K562 (cell line): ENCODE measurements around the gene ABCB6. TPM values are rescaled to one million over a fixed set of nuclear protein-coding genes. Genes with fewer than 3 reads are reported as not detected.
A peak's percentile ranks its signal among the peaks of the same experiment; 100 is the strongest.

Experiments used
- CHD1 ChIP-seq: fragments of 200-600 bp; sonication (generic); IDR thresholded peaks from one replicate; pipeline ENCODE4 v1.6.1; 2012; ENCODE audit warnings: mild to moderate bottlenecking, moderate library complexity, low read length, inconsistent platforms
- CXXC5 ChIP-seq: fragments of 250-450 bp; sonication (Bioruptor Pico); IDR thresholded peaks from 2 replicates; pipeline ENCODE4 v1.8.0; 2022; ENCODE audit warnings: inconsistent platforms, mild to moderate bottlenecking, moderate library complexity
- MTF1 ChIP-seq: fragments of 250-450 bp; sonication (Bioruptor Pico); IDR thresholded peaks from 2 replicates; pipeline ENCODE4 v1.9.0; 2021; ENCODE audit warnings: moderate library complexity, mild to moderate bottlenecking, inconsistent platforms, borderline replicate concordance
- POLR3G ChIP-seq: IDR thresholded peaks from 2 replicates; pipeline ENCODE4 v1.6.1; 2011; ENCODE audit not compliant: insufficient read length, insufficient replicate concordance; ENCODE audit errors: extremely low read depth
- RAD21 ChIP-seq, 2 experiments: fragments of 250-450 bp in 1 of 2; fragments of 450-650 bp in 1 of 2; sonication (Bioruptor Pico) in 1 of 2; formaldehyde crosslinking in 1 of 2; IDR thresholded peaks in 1 of 2; conservative IDR thresholded peaks in 1 of 2; 2 replicates each; pipeline versions ENCODE4 v1.4.0 to v1.8.0; 2020 to 2022; ENCODE audit warnings: mild to moderate bottlenecking in 2 of 2, moderate library complexity in 1 of 2
- SAFB ChIP-seq: fragments of 200-400 bp; formaldehyde crosslinking; IDR thresholded peaks from 2 replicates; pipeline ENCODE4 v1.6.1; 2017; ENCODE audit warnings: low read depth, low read length, borderline replicate concordance
- SNIP1 ChIP-seq: fragments of 450-650 bp; IDR thresholded peaks from 2 replicates; pipeline ENCODE4 v1.7.1; 2017; ENCODE audit warnings: low read depth, mild to moderate bottlenecking
- SNRNP70 ChIP-seq: fragments of 200-400 bp; formaldehyde crosslinking; optimal IDR thresholded peaks from 2 replicates; pipeline ENCODE3; 2017; ENCODE audit warnings: low read depth, low read length
- SP2 ChIP-seq: IDR thresholded peaks from 2 replicates; pipeline ENCODE4 v1.6.1; 2011; ENCODE audit warnings: mild to moderate bottlenecking, low read depth, low read length, moderate library complexity; ENCODE audit not compliant: poor library complexity, severe bottlenecking; ENCODE audit errors: extremely low read depth
- ZBTB1 ChIP-seq: sonication (generic); formaldehyde crosslinking; IDR thresholded peaks from 2 replicates; pipeline ENCODE4 v1.8.1; 2023; ENCODE audit warnings: missing genetic modification reagents, low read depth, mild to moderate bottlenecking, borderline replicate concordance
- ZFX ChIP-seq: sonication (generic); formaldehyde crosslinking; IDR thresholded peaks from 2 replicates; pipeline ENCODE4 v1.8.0; 2022; ENCODE audit warnings: mild to moderate bottlenecking, missing genetic modification reagents, moderate library complexity
- polyA plus RNA-seq, 8 experiments: library from polyadenylated mRNA; depleted of rRNA in 4 of 8; stranded (reverse) in 5 of 8; unstranded in 3 of 8; fragments of >200 nt; fragmentation: Nextera tagmentation in 2 of 8; fragmentation: Illumina TruSeq in 1 of 8; extraction: Ambion mirVana in 2 of 8; extraction: Trizol in 1 of 8; gene quantifications; 2 replicates each; pipeline versions ENCODE4 v1.2.1 to v1.2.3, GENCODE V29; 2011 to 2014; ENCODE audit warnings: inconsistent platforms in 1 of 8, missing spikeins in 1 of 8
- total RNA-seq, 7 experiments: library from RNA; depleted of rRNA in 6 of 7; stranded (reverse); fragments of >200 nt in 6 of 7; fragmentation: Illumina TruSeq in 2 of 7; extraction: Trizol in 2 of 7; gene quantifications; 2 replicates each; pipeline versions ENCODE4 v1.2.1 to v1.2.3, GENCODE V29; 2011 to 2021; ENCODE audit warnings: low replicate concordance in 1 of 7
- TF ChIP-seq, protein P1 (sequence below): sonication (generic); formaldehyde crosslinking; IDR thresholded peaks from 2 replicates; pipeline ENCODE4 v1.9.0; 2022; ENCODE audit warnings: mild to moderate bottlenecking, missing genetic modification reagents
- TF ChIP-seq, protein P2 (sequence below): fragments of 250-450 bp; sonication (Bioruptor Pico); IDR thresholded peaks from 2 replicates; pipeline ENCODE4 v1.5.0; 2021
- TF ChIP-seq, protein P3 (sequence below): fragments of 250-450 bp; sonication (Bioruptor Pico); IDR thresholded peaks from 2 replicates; pipeline ENCODE4 v1.4.0; 2020; ENCODE audit warnings: borderline replicate concordance
- TF ChIP-seq, protein P4 (sequence below), 2 experiments: fragments of 450-650 bp; formaldehyde crosslinking in 1 of 2; IDR thresholded peaks; 2 replicates each; pipeline versions ENCODE4 v1.4.0 to v1.6.1; 2014 to 2020; ENCODE audit warnings: mild to moderate bottlenecking in 2 of 2, borderline replicate concordance in 1 of 2, low read depth in 1 of 2

ABCB6 gene
- total and polyA plus RNA-seq, 9 of the 15 experiments (the other 6 are each of a cell fraction or from before 2014, with no cell fraction given), result 3.7 to 29.8 (median 16.8) TPM

DNA sequence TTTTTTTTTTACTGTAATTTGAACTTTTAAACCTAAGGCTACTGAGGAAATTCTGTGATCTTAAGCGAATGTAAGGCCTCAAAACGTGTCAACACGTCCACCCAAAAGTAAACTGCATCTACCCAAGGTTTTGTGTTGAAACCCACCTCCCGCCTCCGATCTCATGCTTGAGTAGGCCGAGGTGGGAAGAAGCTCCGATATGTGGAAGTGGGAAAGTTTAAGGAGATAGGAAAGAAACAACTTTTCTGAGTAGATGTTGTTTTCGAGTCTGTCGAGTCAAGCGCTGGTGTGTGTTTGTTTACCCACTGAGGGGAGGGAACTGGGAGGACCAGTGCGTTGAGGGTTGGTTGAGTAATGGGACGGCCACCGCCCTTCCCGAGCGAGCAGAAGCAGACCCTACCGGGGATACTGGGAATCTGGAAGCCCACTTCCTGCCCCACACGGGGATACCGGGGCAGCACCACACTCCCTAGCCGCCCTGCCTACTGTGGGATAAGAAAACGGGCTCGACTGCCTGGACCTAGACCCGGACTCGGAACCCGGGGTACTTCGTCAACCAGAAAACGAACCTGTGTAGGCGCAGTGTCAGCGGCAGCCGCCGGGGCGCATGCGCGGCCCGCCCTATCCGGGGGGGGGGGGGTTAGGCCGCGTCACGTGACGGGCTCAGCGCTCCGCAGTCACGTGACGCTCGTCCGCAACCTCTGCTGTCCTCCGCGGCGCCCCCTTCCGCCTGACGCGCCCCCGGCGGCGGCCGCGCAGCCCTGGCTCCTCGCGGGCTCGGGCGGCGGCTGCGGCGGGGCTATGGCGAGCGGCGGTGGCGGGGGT, 41.0 kb downstream of the ABCB6 start, which contains the start of gene RETREG2 (continued):
- TF ChIP-seq, protein P1, sequence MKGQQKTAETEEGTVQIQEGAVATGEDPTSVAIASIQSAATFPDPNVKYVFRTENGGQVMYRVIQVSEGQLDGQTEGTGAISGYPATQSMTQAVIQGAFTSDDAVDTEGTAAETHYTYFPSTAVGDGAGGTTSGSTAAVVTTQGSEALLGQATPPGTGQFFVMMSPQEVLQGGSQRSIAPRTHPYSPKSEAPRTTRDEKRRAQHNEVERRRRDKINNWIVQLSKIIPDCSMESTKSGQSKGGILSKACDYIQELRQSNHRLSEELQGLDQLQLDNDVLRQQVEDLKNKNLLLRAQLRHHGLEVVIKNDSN (CRISPR knock-in tag), result peak; percentile 95
- no peak for TF ChIP-seq CHD1
- no peak for TF ChIP-seq SNRNP70
- no peak for TF ChIP-seq MTF1 (CRISPR knock-in tag)
- TF ChIP-seq, protein P2, sequence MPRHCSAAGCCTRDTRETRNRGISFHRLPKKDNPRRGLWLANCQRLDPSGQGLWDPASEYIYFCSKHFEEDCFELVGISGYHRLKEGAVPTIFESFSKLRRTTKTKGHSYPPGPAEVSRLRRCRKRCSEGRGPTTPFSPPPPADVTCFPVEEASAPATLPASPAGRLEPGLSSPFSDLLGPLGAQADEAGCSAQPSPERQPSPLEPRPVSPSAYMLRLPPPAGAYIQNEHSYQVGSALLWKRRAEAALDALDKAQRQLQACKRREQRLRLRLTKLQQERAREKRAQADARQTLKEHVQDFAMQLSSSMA (CRISPR knock-in tag), result no peak
- TF ChIP-seq, protein P3, sequence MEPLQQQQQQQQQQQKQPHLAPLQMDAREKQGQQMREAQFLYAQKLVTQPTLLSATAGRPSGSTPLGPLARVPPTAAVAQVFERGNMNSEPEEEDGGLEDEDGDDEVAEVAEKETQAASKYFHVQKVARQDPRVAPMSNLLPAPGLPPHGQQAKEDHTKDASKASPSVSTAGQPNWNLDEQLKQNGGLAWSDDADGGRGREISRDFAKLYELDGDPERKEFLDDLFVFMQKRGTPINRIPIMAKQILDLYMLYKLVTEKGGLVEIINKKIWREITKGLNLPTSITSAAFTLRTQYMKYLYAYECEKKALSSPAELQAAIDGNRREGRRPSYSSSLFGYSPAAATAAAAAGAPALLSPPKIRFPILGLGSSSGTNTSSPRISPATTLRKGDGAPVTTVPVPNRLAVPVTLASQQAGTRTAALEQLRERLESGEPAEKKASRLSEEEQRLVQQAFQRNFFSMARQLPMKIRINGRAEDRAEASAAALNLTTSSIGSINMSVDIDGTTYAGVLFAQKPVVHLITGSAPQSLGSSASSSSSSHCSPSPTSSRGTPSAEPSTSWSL (CRISPR knock-in tag), result no peak
- no peak for TF ChIP-seq POLR3G
- TF ChIP-seq, protein P4, sequence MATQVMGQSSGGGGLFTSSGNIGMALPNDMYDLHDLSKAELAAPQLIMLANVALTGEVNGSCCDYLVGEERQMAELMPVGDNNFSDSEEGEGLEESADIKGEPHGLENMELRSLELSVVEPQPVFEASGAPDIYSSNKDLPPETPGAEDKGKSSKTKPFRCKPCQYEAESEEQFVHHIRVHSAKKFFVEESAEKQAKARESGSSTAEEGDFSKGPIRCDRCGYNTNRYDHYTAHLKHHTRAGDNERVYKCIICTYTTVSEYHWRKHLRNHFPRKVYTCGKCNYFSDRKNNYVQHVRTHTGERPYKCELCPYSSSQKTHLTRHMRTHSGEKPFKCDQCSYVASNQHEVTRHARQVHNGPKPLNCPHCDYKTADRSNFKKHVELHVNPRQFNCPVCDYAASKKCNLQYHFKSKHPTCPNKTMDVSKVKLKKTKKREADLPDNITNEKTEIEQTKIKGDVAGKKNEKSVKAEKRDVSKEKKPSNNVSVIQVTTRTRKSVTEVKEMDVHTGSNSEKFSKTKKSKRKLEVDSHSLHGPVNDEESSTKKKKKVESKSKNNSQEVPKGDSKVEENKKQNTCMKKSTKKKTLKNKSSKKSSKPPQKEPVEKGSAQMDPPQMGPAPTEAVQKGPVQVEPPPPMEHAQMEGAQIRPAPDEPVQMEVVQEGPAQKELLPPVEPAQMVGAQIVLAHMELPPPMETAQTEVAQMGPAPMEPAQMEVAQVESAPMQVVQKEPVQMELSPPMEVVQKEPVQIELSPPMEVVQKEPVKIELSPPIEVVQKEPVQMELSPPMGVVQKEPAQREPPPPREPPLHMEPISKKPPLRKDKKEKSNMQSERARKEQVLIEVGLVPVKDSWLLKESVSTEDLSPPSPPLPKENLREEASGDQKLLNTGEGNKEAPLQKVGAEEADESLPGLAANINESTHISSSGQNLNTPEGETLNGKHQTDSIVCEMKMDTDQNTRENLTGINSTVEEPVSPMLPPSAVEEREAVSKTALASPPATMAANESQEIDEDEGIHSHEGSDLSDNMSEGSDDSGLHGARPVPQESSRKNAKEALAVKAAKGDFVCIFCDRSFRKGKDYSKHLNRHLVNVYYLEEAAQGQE (IDR thresholded peaks at IDR 0.05; ENCODE audit: borderline replicate concordance), result peak; percentile 93
- TF ChIP-seq, protein P4 (CRISPR knock-in tag; IDR thresholded peaks at IDR 0.05; ENCODE audit: low read depth), result peak; percentile 53; the same call in 1 of the 2 replicates
- TF ChIP-seq SNIP1, result no peak
- peak; percentile 94 for TF ChIP-seq CXXC5 (CRISPR knock-in tag)
- no peak for TF ChIP-seq SAFB
- TF ChIP-seq ZBTB1 (CRISPR knock-in tag), result no peak
- no peak for TF ChIP-seq RAD21 (CRISPR knock-in tag; conservative IDR thresholded peaks at IDR 0.05 in 1 of 2, IDR thresholded peaks at IDR 0.05 in 1 of 2)
- 0 out of 2 replicates have a peak, but pooled peaks have one; percentile 22 for TF ChIP-seq ZFX (CRISPR knock-in tag)
- no peak for TF ChIP-seq SP2
